GM23338 (cell line): ENCODE data around the gene C17orf50. TPM values are rescaled to one million over a fixed set of nuclear protein-coding genes. Genes with fewer than 3 reads are reported as not detected.

ENCODE experiments used
- ATAC-seq: fragments of 200-7000 bp; cut with Tn5 transposase; 3 replicates; pipeline ENCODE4 v1.9.1; 2020
- DNase-seq: peaks from one replicate; pipeline ENCODE4 v3.0.0-alpha.2; 2015; ENCODE audit warnings: low spot score
- H2AFZ ChIP-seq: fragments of 200-600 bp; sonication (generic); 2 replicates; pipeline ENCODE4 v1.8.0; 2016; ENCODE audit warnings: antibody characterized with exemption, mild to moderate bottlenecking, moderate library complexity
- H3F3A ChIP-seq: fragments of 200-600 bp; sonication (generic); replicated peaks from 2 replicates; pipeline ENCODE4 v1.8.0; 2017; ENCODE audit warnings: antibody characterized with exemption, mixed run types, low read depth
- H3K27ac ChIP-seq: fragments of 200-600 bp; sonication (generic); 2 replicates; pipeline ENCODE4 v1.6.1; 2016; ENCODE audit warnings: low read depth
- H3K27me3 ChIP-seq: fragments of 200-600 bp; sonication (generic); 2 replicates; pipeline ENCODE4 v1.8.0; 2016; ENCODE audit warnings: mild to moderate bottlenecking, mixed run types, moderate library complexity; ENCODE audit not compliant: insufficient read depth
- H3K36me3 ChIP-seq: fragments of 200-600 bp; sonication (generic); 2 replicates; pipeline ENCODE4 v1.8.0; 2016; ENCODE audit warnings: mild to moderate bottlenecking; ENCODE audit not compliant: insufficient read depth
- H3K4me1 ChIP-seq: fragments of 200-600 bp; sonication (generic); 2 replicates; pipeline ENCODE4 v1.8.0; 2016; ENCODE audit warnings: mild to moderate bottlenecking, moderate library complexity; ENCODE audit not compliant: insufficient read depth
- H3K4me2 ChIP-seq: fragments of 200-600 bp; sonication (generic); 2 replicates; pipeline ENCODE4 v1.7.1; 2017; ENCODE audit warnings: mixed run types
- H3K4me3 ChIP-seq: fragments of 200-600 bp; sonication (generic); 2 replicates; pipeline ENCODE4 v1.6.1; 2016; ENCODE audit warnings: mixed run types
- H3K79me2 ChIP-seq: fragments of 200-600 bp; sonication (generic); replicated peaks from 2 replicates; pipeline ENCODE4 v1.8.0; 2017; ENCODE audit warnings: mild to moderate bottlenecking; ENCODE audit not compliant: insufficient read depth
- H3K9me2 ChIP-seq: fragments of 200-600 bp; sonication (generic); 2 replicates; pipeline ENCODE4 v1.8.0; 2017; ENCODE audit not compliant: insufficient read depth
- H4K20me1 ChIP-seq: fragments of 200-600 bp; sonication (generic); replicated peaks from 2 replicates; pipeline ENCODE4 v1.8.0; 2017; ENCODE audit warnings: mild to moderate bottlenecking; ENCODE audit not compliant: insufficient read depth
- H3K27ac Mint-ChIP-seq: 2 replicates; pipeline ENCODE4 v1.8.0; 2020; ENCODE audit warnings: inconsistent platforms, mild to moderate bottlenecking, moderate library complexity, mixed read lengths
- H3K27me3 Mint-ChIP-seq: 3 replicates; pipeline ENCODE4 v1.8.0; 2022; ENCODE audit warnings: low read depth, mild to moderate bottlenecking, moderate library complexity, mixed read lengths, inconsistent platforms; ENCODE audit not compliant: insufficient read depth, poor library complexity
- H3K36me3 Mint-ChIP-seq: 3 replicates; pipeline ENCODE4 v1.8.0; 2021; ENCODE audit warnings: low read depth, mild to moderate bottlenecking, inconsistent platforms, moderate library complexity, mixed read lengths
- H3K4me1 Mint-ChIP-seq: 3 replicates; pipeline ENCODE4 v1.8.0; 2020; ENCODE audit warnings: mild to moderate bottlenecking, inconsistent platforms, mixed read lengths
- H3K4me3 Mint-ChIP-seq: 3 replicates; pipeline ENCODE4 v1.8.0; 2021; ENCODE audit warnings: moderate library complexity, mild to moderate bottlenecking, inconsistent platforms, mixed read lengths
- H3K9me3 Mint-ChIP-seq: 3 replicates; pipeline ENCODE4 v1.8.0; 2020; ENCODE audit warnings: moderate library complexity, mild to moderate bottlenecking, inconsistent platforms, mixed read lengths
- CREB1 ChIP-seq: fragments of 250-450 bp; sonication (Bioruptor Pico); IDR thresholded peaks from 2 replicates; pipeline ENCODE4 v1.5.0; 2020; ENCODE audit warnings: low read depth, mild to moderate bottlenecking, moderate library complexity
- EZH2phosphoT487 ChIP-seq: fragments of 200-600 bp; sonication (generic); IDR thresholded peaks from one replicate; pipeline ENCODE4 v1.8.1; 2018; ENCODE audit warnings: antibody characterized with exemption; ENCODE audit not compliant: unreplicated experiment
- JUNB ChIP-seq: IDR thresholded peaks from one replicate; pipeline ENCODE4 v1.6.1; 2016; ENCODE audit warnings: antibody characterized with exemption; ENCODE audit not compliant: unreplicated experiment
- POLR2AphosphoS5 ChIP-seq: IDR thresholded peaks from 2 replicates; pipeline ENCODE4 v1.6.1; 2016; ENCODE audit warnings: antibody characterized with exemption, low read depth
- STAT1 ChIP-seq: IDR thresholded peaks from one replicate; pipeline ENCODE4 v1.6.1; 2016; ENCODE audit warnings: antibody characterized with exemption; ENCODE audit not compliant: unreplicated experiment
- ZNF114 ChIP-seq: fragments of 250-450 bp; sonication (Bioruptor Pico); IDR thresholded peaks from 2 replicates; pipeline ENCODE4 v1.5.0; 2020; ENCODE audit warnings: mild to moderate bottlenecking, moderate library complexity
- ZNF331 ChIP-seq: fragments of 250-450 bp; sonication (Bioruptor Pico); IDR thresholded peaks from 2 replicates; pipeline ENCODE4 v1.5.0; 2020; ENCODE audit warnings: low read depth, mild to moderate bottlenecking, moderate library complexity
- polyA plus RNA-seq: library from polyadenylated mRNA; unstranded; fragments of >200 nt; fragmentation: Nextera tagmentation; extraction: Ambion mirVana; gene quantifications from 2 replicates; pipeline ENCODE4 v1.2.1, GENCODE V29; 2016
- total RNA-seq: library from RNA; depleted of rRNA; stranded (reverse); fragments of >200 nt; shearing (Covaris generic); gene quantifications from 2 replicates; pipeline ENCODE4 v1.2.3, GENCODE V29; 2014
- TF ChIP-seq, protein P1 (sequence below), 2 experiments: fragments of 200-600 bp in 1 of 2; sonication (generic) in 1 of 2; conservative IDR thresholded peaks; 2 replicates each; pipeline versions ENCODE4 v1.5.1 to v1.6.1; 2016 to 2017; ENCODE audit warnings: antibody characterized with exemption in 2 of 2, low read depth in 2 of 2, mild to moderate bottlenecking in 2 of 2, moderate library complexity in 1 of 2
- TF ChIP-seq, protein P2 (sequence below): IDR thresholded peaks from 2 replicates; pipeline ENCODE4 v1.6.1; 2016; ENCODE audit warnings: antibody characterized with exemption
- TF ChIP-seq, protein P3 (sequence below): fragments of 250-450 bp; sonication (Bioruptor Pico); IDR thresholded peaks from 2 replicates; pipeline ENCODE4 v1.5.0; 2020; ENCODE audit warnings: mild to moderate bottlenecking, moderate library complexity
- TF ChIP-seq, protein P4 (sequence below): IDR thresholded peaks from one replicate; pipeline ENCODE4 v1.6.1; 2018; ENCODE audit warnings: antibody characterized with exemption; ENCODE audit not compliant: unreplicated experiment

The C17orf50 gene
- total and polyA plus RNA-seq, 2 experiments from 2014 or later = 0.74 to 1.6 TPM

- TF ChIP-seq, protein P1, sequence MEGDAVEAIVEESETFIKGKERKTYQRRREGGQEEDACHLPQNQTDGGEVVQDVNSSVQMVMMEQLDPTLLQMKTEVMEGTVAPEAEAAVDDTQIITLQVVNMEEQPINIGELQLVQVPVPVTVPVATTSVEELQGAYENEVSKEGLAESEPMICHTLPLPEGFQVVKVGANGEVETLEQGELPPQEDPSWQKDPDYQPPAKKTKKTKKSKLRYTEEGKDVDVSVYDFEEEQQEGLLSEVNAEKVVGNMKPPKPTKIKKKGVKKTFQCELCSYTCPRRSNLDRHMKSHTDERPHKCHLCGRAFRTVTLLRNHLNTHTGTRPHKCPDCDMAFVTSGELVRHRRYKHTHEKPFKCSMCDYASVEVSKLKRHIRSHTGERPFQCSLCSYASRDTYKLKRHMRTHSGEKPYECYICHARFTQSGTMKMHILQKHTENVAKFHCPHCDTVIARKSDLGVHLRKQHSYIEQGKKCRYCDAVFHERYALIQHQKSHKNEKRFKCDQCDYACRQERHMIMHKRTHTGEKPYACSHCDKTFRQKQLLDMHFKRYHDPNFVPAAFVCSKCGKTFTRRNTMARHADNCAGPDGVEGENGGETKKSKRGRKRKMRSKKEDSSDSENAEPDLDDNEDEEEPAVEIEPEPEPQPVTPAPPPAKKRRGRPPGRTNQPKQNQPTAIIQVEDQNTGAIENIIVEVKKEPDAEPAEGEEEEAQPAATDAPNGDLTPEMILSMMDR (conservative IDR thresholded peaks at IDR 0.05; ENCODE audit: low read depth in 2 of 2) = no peak
- TF ChIP-seq JUNB (no peak), STAT1 (no peak), EZH2phosphoT487 (no peak), CREB1 (CRISPR knock-in tag) (no peak)
Observed at GRCh38 chr17:35742496-35742895, 18.2 kb upstream of the C17orf50 start (continued).

- no peak for ATAC-seq
- Mint-ChIP-seq H3K27ac (no peak overlapping the region), H3K36me3 (0 out of 3 replicates have a peak, but pooled peaks cover 8% of the 10 kb centered on the region), H3K9me3 (peaks cover 12% of the 10 kb centered on the region; the same call in 2 of the 3 replicates), H3K4me1 (peaks cover 13% of the 10 kb centered on the region), H3K4me3 (no peak overlapping the region; the same call in 2 of the 3 replicates), H3K27me3 (peaks cover 30% of the 10 kb centered on the region)
- no peak for DNase-seq
- Histone ChIP-seq H3K27me3 (peaks cover 55% of the 10 kb centered on the region), H3K9me2 (peaks cover 6% of the 10 kb centered on the region; the same call in 1 of the 2 replicates), H2AFZ (no peak overlapping the region), H4K20me1 (no peaks in the 10 kb centered on the region; the same call in 1 of the 2 replicates), H3K4me3 (no peak overlapping the region), H3K27ac (no peak overlapping the region), H3K36me3 (no peaks in the 10 kb centered on the region), H3K79me2 (no peaks in the 10 kb centered on the region), H3K4me2 (no peak overlapping the region), H3F3A (peaks cover 8% of the 10 kb centered on the region; the same call in 1 of the 2 replicates), H3K4me1 (peaks cover 4% of the 10 kb centered on the region; the same call in 1 of the 2 replicates)
- TF ChIP-seq POLR2AphosphoS5 = no peak
- TF ChIP-seq STAT1 = no peak
- TF ChIP-seq, protein P2, sequence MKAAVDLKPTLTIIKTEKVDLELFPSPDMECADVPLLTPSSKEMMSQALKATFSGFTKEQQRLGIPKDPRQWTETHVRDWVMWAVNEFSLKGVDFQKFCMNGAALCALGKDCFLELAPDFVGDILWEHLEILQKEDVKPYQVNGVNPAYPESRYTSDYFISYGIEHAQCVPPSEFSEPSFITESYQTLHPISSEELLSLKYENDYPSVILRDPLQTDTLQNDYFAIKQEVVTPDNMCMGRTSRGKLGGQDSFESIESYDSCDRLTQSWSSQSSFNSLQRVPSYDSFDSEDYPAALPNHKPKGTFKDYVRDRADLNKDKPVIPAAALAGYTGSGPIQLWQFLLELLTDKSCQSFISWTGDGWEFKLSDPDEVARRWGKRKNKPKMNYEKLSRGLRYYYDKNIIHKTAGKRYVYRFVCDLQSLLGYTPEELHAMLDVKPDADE = no peak
- TF ChIP-seq ZNF114 (CRISPR knock-in tag) = no peak
- no peak for TF ChIP-seq JUNB
- TF ChIP-seq EZH2phosphoT487 = no peak
- TF ChIP-seq, protein P3, sequence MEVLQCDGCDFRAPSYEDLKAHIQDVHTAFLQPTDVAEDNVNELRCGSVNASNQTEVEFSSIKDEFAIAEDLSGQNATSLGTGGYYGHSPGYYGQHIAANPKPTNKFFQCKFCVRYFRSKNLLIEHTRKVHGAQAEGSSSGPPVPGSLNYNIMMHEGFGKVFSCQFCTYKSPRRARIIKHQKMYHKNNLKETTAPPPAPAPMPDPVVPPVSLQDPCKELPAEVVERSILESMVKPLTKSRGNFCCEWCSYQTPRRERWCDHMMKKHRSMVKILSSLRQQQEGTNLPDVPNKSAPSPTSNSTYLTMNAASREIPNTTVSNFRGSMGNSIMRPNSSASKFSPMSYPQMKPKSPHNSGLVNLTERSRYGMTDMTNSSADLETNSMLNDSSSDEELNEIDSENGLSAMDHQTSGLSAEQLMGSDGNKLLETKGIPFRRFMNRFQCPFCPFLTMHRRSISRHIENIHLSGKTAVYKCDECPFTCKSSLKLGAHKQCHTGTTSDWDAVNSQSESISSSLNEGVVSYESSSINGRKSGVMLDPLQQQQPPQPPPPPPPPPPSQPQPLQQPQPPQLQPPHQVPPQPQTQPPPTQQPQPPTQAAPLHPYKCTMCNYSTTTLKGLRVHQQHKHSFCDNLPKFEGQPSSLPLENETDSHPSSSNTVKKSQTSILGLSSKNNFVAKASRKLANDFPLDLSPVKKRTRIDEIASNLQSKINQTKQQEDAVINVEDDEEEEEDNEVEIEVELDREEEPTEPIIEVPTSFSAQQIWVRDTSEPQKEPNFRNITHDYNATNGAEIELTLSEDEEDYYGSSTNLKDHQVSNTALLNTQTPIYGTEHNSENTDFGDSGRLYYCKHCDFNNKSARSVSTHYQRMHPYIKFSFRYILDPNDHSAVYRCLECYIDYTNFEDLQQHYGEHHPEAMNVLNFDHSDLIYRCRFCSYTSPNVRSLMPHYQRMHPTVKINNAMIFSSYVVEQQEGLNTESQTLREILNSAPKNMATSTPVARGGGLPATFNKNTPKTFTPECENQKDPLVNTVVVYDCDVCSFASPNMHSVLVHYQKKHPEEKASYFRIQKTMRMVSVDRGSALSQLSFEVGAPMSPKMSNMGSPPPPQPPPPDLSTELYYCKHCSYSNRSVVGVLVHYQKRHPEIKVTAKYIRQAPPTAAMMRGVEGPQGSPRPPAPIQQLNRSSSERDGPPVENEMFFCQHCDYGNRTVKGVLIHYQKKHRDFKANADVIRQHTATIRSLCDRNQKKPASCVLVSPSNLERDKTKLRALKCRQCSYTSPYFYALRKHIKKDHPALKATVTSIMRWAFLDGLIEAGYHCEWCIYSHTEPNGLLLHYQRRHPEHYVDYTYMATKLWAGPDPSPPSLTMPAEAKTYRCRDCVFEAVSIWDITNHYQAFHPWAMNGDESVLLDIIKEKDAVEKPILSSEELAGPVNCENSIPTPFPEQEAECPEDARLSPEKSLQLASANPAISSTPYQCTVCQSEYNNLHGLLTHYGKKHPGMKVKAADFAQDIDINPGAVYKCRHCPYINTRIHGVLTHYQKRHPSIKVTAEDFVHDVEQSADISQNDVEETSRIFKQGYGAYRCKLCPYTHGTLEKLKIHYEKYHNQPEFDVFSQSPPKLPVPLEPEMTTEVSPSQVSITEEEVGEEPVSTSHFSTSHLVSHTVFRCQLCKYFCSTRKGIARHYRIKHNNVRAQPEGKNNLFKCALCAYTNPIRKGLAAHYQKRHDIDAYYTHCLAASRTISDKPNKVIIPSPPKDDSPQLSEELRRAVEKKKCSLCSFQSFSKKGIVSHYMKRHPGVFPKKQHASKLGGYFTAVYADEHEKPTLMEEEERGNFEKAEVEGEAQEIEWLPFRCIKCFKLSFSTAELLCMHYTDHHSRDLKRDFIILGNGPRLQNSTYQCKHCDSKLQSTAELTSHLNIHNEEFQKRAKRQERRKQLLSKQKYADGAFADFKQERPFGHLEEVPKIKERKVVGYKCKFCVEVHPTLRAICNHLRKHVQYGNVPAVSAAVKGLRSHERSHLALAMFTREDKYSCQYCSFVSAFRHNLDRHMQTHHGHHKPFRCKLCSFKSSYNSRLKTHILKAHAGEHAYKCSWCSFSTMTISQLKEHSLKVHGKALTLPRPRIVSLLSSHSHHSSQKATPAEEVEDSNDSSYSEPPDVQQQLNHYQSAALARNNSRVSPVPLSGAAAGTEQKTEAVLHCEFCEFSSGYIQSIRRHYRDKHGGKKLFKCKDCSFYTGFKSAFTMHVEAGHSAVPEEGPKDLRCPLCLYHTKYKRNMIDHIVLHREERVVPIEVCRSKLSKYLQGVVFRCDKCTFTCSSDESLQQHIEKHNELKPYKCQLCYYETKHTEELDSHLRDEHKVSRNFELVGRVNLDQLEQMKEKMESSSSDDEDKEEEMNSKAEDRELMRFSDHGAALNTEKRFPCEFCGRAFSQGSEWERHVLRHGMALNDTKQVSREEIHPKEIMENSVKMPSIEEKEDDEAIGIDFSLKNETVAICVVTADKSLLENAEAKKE = no peak
- no peak for TF ChIP-seq ZNF331 (CRISPR knock-in tag)
- TF ChIP-seq, protein P4, sequence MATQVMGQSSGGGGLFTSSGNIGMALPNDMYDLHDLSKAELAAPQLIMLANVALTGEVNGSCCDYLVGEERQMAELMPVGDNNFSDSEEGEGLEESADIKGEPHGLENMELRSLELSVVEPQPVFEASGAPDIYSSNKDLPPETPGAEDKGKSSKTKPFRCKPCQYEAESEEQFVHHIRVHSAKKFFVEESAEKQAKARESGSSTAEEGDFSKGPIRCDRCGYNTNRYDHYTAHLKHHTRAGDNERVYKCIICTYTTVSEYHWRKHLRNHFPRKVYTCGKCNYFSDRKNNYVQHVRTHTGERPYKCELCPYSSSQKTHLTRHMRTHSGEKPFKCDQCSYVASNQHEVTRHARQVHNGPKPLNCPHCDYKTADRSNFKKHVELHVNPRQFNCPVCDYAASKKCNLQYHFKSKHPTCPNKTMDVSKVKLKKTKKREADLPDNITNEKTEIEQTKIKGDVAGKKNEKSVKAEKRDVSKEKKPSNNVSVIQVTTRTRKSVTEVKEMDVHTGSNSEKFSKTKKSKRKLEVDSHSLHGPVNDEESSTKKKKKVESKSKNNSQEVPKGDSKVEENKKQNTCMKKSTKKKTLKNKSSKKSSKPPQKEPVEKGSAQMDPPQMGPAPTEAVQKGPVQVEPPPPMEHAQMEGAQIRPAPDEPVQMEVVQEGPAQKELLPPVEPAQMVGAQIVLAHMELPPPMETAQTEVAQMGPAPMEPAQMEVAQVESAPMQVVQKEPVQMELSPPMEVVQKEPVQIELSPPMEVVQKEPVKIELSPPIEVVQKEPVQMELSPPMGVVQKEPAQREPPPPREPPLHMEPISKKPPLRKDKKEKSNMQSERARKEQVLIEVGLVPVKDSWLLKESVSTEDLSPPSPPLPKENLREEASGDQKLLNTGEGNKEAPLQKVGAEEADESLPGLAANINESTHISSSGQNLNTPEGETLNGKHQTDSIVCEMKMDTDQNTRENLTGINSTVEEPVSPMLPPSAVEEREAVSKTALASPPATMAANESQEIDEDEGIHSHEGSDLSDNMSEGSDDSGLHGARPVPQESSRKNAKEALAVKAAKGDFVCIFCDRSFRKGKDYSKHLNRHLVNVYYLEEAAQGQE = no peak
- no peak for TF ChIP-seq CREB1 (CRISPR knock-in tag)
Observed at GRCh38 chr17:35742896-35743477, 17.7 kb upstream of the C17orf50 start.
